GM21381 (cell line): ENCODE results near the gene MEX3B.
A peak's percentile ranks its signal among the peaks of the same experiment; 100 is the strongest.
"Not testable (repeated sequence)": the region's sequence is repeated elsewhere in the genome, so short reads cannot be mapped to it uniquely, and the experiment has no call there.

Experiments used
- ATAC-seq: cut with Tn5 transposase; IDR thresholded peaks from one replicate; pipeline ENCODE4 v1.9.1; 2021; ENCODE audit warnings: mild to moderate bottlenecking, moderate library complexity; ENCODE audit not compliant: unreplicated experiment

MEX3B gene

DNA sequence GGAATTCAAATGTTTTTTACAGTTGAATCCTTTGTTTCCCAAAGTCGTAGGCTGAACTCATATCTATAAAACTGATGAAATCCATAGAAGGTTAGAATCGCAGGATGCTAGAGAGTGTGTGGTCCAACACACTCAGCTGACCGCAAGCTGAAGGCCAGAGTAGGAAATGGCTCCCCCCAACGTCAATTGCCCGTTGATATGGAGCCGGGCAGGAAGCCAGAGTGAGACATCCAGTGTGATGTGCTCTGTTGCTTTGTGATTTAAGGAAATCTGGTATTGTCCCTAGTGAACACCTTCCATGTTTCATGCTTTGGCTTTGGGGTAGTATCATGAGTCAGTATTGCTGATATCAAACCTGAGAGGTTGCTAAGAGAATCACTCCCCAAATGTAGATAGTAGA lies 5.8 kb upstream of the MEX3B start:
- no peak for ATAC-seq

DNA sequence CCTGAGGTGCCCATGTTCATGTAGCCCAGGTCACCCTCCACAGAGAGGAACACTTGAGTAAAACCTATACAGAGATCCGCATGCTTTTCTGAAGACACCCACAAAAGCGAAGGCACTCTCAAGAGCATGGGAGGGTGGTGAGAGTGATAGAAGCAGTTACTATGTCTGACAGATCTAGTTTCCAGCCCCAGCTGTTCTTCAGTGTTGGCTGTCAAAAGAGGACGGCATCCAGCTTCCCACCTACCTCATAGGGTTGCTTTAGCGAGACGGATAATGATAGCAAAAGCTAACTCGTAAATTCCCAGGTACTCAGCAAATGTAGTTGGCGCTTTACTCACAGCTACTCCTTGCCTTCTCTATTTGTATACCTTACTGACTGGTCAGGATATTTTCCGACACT lies 3.0 kb upstream of the MEX3B start:
- ATAC-seq: no peak

DNA sequence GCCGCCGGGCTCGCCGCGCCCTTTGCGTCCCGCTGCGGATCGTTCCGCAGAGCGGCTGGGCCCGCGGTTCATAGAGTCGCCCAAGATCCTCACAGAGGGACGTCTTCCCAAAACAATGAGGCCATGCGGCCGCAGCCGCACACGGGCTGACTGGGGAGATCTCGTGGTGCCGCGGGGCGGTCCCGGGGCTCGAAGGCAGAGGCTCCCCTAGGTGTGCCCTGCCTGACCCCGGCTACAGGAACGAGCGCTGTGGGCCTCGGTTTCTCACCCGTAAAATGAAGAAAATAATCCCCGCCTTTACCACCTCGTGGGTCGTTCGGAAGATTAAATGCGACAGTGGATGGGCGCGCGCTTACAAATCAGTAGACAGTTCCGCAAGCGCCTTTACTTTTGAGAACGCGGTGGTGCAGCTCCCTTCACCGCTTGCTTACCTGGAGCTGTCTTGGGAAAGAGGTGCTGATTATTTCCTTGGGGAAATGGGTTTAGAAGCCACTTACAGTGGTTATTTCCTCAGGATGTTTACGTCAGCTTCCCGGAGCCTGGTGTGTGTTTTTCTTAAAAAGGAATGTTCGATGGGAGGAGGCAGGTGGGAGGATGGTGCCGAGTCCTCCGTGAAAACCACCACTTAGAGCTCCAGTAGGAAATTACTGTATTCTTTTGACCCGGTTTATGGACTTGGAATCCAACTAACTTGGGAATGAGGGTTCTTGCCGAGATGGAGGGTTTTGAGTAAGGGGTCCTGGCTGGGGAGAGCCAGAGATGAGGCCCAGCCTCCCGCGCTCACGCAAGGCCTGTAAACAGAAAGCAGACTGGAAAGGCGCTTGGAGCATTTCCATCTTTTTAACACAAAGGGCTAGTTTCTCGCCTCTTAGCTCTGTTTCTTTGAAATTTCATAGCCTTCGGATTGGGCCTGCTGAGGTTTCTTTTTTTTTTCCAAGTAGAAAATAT lies 1.9 kb upstream of the MEX3B start:
- ATAC-seq: peak; percentile 4

DNA sequence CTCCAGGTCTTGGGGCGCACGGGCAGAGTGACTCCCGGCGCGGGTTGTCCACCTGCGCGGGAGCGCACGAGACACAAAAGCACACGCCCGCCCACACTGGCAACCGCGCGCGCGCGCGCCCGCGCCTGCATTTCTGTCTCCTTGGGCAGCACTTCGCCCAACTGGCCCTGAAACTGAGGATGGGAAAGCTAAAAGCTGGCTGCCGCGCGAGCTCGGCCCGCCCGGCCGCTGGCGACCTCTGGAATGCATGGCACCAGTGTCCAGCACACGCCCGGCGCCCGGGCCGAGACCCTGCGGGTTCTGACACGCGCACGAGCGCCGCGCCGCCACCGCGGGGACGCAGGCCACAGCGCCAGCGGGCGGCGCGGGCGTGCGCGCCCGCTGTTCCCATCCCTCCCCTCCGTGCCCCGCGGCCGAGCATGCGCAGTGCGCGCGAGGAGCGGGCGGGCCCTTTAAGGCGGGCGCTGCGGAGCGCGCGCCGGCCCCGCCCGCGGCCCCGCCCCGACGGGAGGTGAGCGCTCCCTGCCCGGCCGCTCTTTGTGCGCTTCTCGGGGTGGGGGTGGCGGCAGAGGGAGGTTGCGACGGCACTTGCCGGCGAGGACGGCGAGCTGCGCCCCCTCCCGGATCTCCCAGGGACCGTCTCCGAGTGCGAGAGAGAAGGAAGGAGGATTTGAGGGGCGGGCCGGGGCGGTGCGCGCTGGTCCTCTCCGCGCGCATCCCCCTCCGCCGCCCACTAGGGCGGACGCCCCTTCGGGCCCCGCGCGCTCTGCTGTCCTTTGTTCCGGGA lies 1.0 kb upstream of the MEX3B start:
- peak; percentile 63 for ATAC-seq

DNA sequence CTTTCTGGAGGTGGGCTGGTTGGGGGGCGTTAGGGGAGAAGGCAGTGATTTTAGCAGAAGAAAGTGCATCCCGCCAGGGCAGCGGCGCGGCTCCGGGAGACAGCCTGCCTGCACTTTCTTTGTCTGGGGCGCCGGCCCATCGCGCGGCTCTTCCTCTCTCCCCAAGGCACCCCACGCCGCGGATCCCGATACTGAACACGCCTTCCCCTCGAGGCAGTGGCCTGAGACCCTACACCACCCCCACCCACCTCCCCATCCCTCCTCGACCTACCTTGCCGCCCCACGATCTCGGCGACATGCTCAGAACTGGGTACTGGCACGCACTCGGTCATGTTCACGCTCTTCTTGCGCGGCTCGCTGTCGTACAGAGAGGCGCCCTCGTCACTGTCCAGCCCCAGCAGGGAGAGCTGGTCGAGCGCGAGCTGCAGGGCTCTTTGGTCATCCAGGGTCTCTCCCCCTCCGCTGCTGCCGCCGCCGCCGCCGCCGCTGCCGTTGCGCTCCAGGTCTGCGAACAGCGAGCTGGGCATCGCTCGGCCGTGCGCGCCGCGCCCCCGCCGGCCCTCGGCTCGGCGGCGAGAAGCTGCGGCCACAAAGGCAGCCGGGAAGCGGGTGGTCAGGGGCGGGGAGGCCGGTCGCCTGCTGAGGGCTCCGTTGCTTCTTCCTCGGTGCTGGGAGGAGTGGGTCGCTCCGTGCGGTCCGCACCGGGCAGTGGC lies 483 bp downstream of the MEX3B start:
- peak; percentile 7 for ATAC-seq

DNA sequence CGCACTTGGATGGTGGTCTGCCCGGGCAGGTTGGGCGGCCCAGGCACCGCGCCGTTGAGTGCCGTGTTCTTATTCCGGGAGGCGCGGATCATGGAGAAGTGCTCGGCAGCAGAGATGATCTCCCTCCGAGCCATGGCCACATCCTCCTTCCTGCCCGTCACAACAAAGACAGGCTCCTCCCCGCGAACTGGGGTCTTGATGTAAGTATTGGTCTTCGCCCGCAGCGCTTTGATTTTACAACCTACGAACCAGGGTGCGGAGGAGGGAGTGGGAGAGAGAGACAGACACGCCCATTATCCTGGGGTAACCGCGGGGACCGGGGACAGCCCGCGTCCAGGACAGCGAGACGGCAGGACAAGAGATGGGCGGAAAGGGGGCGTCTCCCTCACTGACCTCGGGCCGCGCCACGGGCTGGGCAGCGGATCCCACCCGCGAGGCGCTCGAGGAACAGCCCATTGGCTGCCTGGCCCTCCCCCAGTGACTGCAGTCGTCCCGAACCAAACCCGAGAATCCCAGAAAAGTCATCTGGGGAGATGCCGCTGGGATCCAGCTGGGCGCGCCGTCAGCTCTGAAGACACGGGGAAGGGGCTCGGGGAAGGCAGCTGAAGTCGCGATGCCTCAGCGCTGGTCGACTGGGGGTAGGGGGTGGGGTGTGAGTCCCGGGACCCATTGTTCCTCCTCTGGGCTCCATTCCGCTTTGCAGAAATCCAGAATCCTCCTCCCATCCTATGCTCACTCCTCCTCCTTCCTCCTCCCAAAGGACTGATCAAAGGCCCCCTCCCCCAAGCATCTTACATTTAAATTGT lies 1.2 kb downstream of the MEX3B start:
- no peak for ATAC-seq

GRCh38 chr15:82043796-82044372 lies 1.9 kb downstream of the MEX3B start:
- no peak for ATAC-seq

DNA sequence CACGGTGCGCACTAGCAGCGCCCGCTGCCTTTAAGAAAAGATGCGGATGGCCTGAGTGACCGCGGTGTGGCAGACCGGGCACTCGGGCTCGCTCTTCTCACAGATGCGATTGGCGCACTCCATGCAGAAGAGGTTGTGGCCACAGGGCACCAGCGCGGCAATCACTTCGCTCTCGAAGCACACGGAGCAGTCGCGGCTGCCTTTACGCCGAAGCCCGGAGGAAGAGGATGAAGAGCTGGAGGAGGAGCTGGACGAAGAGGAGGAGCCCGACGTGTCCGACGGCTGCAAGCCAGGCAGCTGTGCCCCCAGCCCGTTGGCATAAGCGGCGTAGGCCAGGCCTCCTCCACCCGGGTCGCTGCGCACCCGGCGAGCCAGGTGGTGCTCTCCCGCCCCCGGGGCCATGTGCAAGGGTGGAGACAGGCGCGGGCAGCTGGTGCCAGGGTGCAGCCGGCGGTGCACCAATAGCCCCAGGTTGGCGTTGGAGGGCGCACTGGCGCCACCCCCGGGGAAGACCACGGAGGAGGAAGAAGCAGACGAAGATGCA lies 2.6 kb downstream of the MEX3B start:
- ATAC-seq: no peak

DNA sequence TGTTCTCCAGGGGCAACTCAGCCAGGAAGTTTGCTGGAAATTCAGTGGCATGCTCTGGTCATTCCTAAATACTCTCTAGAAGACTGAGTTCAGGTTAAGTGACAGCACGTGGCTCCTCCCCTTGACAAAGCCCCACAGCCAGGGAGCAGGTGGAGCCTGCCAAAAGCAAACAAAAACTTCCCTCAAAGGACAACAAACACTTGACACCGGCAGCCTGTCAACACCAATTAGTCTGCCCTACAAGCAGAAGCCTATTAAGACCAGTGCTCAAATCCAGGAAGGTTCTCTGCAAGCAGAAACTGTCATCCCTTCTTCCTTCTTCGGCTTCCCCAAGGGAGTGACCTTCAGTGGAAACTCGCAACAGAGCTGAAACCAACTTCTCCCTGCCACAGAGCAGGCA lies 5.0 kb downstream of the MEX3B start:
- no peak for ATAC-seq

DNA sequence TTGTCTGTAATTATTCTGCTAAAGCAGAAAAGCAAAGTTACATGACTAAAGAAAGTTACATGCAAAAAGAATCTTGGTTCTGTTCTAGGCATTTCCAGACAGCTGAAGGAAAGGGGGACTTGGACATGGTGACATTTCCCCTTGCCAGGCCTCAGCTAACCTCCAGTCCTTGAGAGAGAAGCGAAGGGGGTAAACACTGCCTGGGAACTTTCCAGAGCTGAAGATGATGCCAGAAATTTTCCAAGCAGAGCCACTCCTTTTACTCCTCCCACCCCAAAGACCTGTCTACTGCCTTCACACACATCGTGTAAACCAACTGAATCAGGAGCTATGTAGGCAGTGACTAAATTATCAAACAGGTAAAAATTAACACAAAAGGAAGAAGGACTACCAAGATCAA lies 5.4 kb downstream of the MEX3B start:
- no peak for ATAC-seq

DNA sequence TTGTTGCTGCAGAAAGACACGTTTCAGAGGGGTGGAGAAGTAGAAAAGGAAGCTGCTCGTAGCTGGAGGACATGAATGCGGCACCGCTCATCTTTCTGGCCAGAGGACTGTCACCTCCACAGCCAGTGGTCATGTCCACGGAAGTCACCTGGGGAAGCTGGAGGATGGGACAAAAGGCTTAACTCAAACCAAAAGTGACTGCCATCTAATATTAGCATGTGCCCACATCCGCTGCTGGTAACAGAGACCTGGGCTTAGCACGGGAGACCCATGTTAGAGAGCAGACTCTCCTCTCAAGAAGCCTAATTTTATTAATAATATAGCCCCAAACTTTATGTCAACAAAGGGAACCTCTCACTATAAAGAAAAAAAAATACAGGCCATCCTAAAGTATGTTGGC lies 5.9 kb downstream of the MEX3B start:
- ATAC-seq: no peak

- ATAC-seq: no peak
Measured at GRCh38 chr15:82036461-82036860, 9.4 kb downstream of the MEX3B start.

DNA sequence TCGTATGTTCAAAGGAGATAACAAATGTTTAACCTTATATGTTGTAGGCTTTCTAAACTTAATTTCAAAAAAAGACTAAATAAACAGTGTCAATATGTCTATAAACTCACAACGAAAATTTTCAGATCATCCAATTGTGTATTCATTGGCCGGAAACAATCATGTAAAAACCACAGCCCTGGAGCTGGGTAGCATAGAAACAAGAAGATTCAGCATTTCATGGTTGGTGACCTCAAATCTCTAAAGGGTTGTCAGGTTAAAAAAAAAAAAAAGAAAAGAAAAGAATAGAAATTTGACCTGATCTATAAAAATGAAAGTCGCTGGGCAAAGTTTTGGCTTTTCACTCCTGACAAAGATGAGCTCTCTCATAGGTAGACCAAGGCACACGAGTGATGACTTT lies 13.9 kb downstream of the MEX3B start:
- no peak for ATAC-seq

DNA sequence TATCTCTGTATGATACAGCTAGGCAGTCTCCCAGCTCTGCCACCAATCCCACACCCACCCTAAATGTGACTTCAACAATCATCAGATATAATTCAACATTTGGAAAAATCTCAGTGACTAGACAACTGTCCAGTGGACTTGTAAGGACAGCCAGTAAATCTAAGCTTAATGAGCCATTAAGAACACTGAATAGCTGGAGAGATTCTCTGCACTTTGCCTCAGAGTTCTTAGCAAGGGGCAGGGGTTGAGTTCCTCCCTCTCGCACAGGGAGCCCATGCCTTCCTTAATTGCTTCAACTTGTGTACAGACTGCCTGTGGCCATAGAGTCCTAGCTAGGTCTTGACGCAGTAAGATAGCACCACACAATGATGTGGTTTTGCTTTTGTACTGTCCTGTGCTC lies 15.6 kb downstream of the MEX3B start:
- no peak for ATAC-seq

DNA sequence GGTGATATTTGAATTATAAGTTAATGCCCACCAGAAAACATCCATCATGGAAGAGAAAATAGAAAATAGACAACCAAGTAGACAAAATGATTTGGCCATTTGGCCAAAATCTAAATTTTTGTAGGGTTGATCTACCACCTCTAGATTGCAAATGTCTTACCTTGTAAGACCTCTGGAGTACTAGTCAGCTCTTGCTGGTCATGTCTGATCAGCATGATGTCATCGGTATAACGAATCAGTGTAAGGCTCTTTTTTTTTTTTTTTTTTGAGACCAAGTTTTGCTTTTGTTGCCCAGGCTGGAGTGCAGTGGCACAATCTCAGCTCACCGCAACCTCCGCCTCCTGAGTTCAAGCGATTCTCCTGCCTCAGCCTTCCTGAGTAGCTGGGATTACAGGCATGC lies 17.7 kb downstream of the MEX3B start:
- ATAC-seq: not testable (repeated sequence)

DNA sequence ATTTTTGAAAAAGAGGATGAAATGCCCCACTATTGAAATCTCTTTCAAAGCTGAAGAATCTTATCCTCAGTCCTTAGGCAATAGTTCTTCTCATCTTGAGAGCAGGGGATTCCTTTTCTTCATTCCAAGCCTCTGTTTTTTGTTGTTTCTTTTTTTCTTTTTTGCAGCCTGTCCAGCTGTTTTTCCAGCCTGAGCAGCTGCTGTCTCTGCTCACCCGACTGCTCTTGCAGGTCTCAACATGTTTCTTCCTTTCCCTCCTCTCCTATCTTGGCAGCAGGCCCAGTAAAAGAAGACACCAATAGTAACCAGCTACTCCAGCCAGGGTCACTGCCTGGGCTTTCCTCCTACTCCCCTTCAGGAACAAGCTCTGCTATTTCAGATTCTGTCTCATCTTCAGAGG lies 23.8 kb downstream of the MEX3B start:
- no peak for ATAC-seq

DNA sequence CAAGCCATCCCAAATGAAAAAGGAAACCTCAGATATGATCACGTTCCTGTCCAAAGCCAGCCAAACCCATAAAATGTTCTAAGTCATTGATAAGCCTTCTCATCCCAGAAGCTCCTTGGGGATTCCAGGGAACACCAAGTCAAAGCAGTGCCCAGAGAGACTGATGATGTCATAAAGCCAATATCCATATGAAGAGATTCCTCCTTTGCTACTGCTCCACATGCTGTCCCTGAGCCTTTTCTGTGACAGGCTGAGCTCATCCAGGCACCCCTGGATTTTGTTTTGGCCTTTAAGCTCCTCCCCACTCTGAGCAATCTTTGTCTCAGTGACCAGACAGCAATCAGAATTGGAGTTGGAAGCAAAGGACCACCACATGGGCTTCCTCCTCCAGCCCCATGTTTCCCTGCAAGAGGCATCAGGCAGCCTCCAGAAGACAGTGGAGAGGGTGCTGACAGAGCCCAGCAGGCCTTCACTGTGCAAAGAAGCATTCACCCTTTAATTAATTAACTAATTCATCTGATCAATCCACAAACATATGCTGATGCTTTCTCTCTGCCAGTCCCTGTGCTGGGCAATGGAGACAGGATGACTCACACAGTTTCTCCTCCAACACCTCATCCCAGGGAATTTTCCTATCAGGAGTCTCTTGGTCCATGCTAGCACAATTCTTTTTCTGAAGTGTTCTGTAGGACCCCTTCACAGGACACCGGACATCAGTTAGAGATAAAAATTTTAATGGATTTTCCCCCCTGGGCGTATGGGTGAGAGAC lies 25.0 kb downstream of the MEX3B start:
- ATAC-seq: no peak

GRCh38 chr15:82018201-82018600 lies 27.6 kb downstream of the MEX3B start:
- no peak for ATAC-seq

- ATAC-seq: no peak
Measured at GRCh38 chr15:82017656-82018055, 28.2 kb downstream of the MEX3B start.
